Activated CD4-positive, alpha-beta T cell treated with anti-CD3 and anti-CD28 coated beads, Interleukin-2, amount 50 U/mL, for 1 hour (primary cell): ENCODE data around the gene OBI1.

Experiments used
- DNase-seq: peaks from one replicate; pipeline ENCODE4 v3.0.0-alpha.2; 2020

Gene OBI1

GRCh38 chr13:78638216-78638615, 20.7 kb downstream of the OBI1 start:
- no peak for DNase-seq

GRCh38 chr13:78636495-78636894, 22.5 kb downstream of the OBI1 start:
- no peak for DNase-seq

GRCh38 chr13:78632996-78633395, 26.0 kb downstream of the OBI1 start:
- no peak for DNase-seq

GRCh38 chr13:78631077-78631476, 27.9 kb downstream of the OBI1 start:
- DNase-seq = no peak

GRCh38 chr13:78630511-78630910, 28.4 kb downstream of the OBI1 start:
- DNase-seq = no peak

GRCh38 chr13:78625384-78625783, 33.6 kb downstream of the OBI1 start:
- DNase-seq = no peak

GRCh38 chr13:78623132-78623531, 35.8 kb downstream of the OBI1 start:
- DNase-seq = no peak

- DNase-seq = no peak
Observed at GRCh38 chr13:78620936-78621470, 38.0 kb downstream of the OBI1 start.

- no peak for DNase-seq
Observed at GRCh38 chr13:78618411-78618810, 40.5 kb downstream of the OBI1 start.

- DNase-seq = no peak
Observed at GRCh38 chr13:78611040-78611439, 47.9 kb downstream of the OBI1 start.

- DNase-seq = no peak
Observed at GRCh38 chr13:78610381-78610883, 48.5 kb downstream of the OBI1 start.

- DNase-seq = no peak
Observed at GRCh38 chr13:78609464-78610205, 49.3 kb downstream of the OBI1 start.

- DNase-seq = no peak
Observed at GRCh38 chr13:78608688-78609463, 50.1 kb downstream of the OBI1 start.

- no peak for DNase-seq
Observed at GRCh38 chr13:78608252-78608687, 50.7 kb downstream of the OBI1 start.

GRCh38 chr13:78607409-78608251, 51.3 kb downstream of the OBI1 start:
- DNase-seq = no peak

- no peak for DNase-seq
Observed at GRCh38 chr13:78606471-78607408, 52.2 kb downstream of the OBI1 start.

- no peak for DNase-seq
Observed at GRCh38 chr13:78604782-78605611, 54.0 kb downstream of the OBI1 start.

- DNase-seq = peak; percentile 50
Observed at GRCh38 chr13:78603240-78603957, 55.6 kb downstream of the OBI1 start, which contains the start of gene POU4F1. TSS of gene POU4F1 (minus strand) at chr13:78603552. CDS start at chr13:78603326, 226 bp downstream.

GRCh38 chr13:78602561-78603239, 56.3 kb downstream of the OBI1 start:
- no peak for DNase-seq
